ENCODE results near the gene ALKBH7. TPM values are rescaled to one million over a fixed set of nuclear protein-coding genes. Genes with fewer than 3 reads are reported as not detected.

ALKBH7 gene
- total and polyA plus RNA-seq, 4 donors = 29.9 to 99.7 (median 51.2) TPM

- Histone ChIP-seq H3K9ac (ENCODE audit: low read depth in 1 of 2, low read length in 2 of 2) (no peak overlapping the region), H3K27ac (ENCODE audit: low read depth in 1 of 2, low read length in 2 of 2) (no peak overlapping the region), H3K4me3 (ENCODE audit: low read depth in 1 of 3, low read length in 3 of 3) (no peak overlapping the region), H3K36me3 (ENCODE audit: control insufficient read depth in 4 of 4, insufficient read depth in 3 of 4, low read depth in 1 of 4, low read length in 3 of 4) (peaks cover 25 to 77% (median 41%) of the 10 kb centered on the region in 4 donors), H3K27me3 (ENCODE audit: control insufficient read depth in 4 of 4, insufficient read depth in 4 of 4, low read length in 3 of 4) (no peaks in the 10 kb centered on the region), H3K9me3 (ENCODE audit: control insufficient read depth in 4 of 4, low read length in 3 of 4) (no peaks in the 10 kb centered on the region), H3K4me1 (ENCODE audit: control insufficient read depth in 4 of 4, insufficient read depth in 4 of 4, low read length in 3 of 4) (no peaks in the 10 kb centered on the region)
- no peak for DNase-seq (ENCODE audit: low spot score)
- TF ChIP-seq HNF4G (IDR thresholded peaks at IDR 0.05) (no peak), RAD21 (IDR thresholded peaks at IDR 0.05) (no peak), NR2F2 (IDR thresholded peaks at IDR 0.05) (no peak), TAF1 (conservative IDR thresholded peaks at IDR 0.05) (no peak), REST (IDR thresholded peaks at IDR 0.05) (no peak), GABPA (IDR thresholded peaks at IDR 0.05 in 1 of 2, conservative IDR thresholded peaks at IDR 0.05 in 1 of 2) (no peak), EGR1 (IDR thresholded peaks at IDR 0.05; ENCODE audit: low read depth in 2 of 2) (no peak), FOXA1 (IDR thresholded peaks at IDR 0.05) (no peak), ZBTB33 (IDR thresholded peaks at IDR 0.05) (no peak), RXRA (IDR thresholded peaks at IDR 0.05) (no peak), YY1 (IDR thresholded peaks at IDR 0.05) (no peak), FOXA2 (IDR thresholded peaks at IDR 0.05) (no peak), ATF3 (IDR thresholded peaks at IDR 0.05) (no peak), SP1 (IDR thresholded peaks at IDR 0.05) (no peak), JUND (IDR thresholded peaks at IDR 0.05) (no peak), HNF4A (conservative IDR thresholded peaks at IDR 0.05) (no peak)
- TF ChIP-seq, protein P1, sequence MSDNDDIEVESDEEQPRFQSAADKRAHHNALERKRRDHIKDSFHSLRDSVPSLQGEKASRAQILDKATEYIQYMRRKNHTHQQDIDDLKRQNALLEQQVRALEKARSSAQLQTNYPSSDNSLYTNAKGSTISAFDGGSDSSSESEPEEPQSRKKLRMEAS (IDR thresholded peaks at IDR 0.05) = no peak
- TF ChIP-seq, protein P2, sequence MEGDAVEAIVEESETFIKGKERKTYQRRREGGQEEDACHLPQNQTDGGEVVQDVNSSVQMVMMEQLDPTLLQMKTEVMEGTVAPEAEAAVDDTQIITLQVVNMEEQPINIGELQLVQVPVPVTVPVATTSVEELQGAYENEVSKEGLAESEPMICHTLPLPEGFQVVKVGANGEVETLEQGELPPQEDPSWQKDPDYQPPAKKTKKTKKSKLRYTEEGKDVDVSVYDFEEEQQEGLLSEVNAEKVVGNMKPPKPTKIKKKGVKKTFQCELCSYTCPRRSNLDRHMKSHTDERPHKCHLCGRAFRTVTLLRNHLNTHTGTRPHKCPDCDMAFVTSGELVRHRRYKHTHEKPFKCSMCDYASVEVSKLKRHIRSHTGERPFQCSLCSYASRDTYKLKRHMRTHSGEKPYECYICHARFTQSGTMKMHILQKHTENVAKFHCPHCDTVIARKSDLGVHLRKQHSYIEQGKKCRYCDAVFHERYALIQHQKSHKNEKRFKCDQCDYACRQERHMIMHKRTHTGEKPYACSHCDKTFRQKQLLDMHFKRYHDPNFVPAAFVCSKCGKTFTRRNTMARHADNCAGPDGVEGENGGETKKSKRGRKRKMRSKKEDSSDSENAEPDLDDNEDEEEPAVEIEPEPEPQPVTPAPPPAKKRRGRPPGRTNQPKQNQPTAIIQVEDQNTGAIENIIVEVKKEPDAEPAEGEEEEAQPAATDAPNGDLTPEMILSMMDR (IDR thresholded peaks at IDR 0.05; ENCODE audit: low read depth, low read length, missing input control) = no peak
- WGBS = 97% methylated on average over 4 of the region's 4 CpGs
Observed at GRCh38 chr19:6384381-6384780, 11.8 kb downstream of the ALKBH7 start.
